ENCODE results near the gene TSFM.

- TF ChIP-seq CTCF (IDR thresholded peaks at IDR 0.05; ENCODE audit: low read depth, low read length, poor library complexity, severe bottlenecking): no peak
- TF ChIP-seq EZH2phosphoT487 (IDR thresholded peaks at IDR 0.05; ENCODE audit: borderline replicate concordance, low read length): no peak
Observed at GRCh38 chr12:57753756-57754337, 28.7 kb upstream of the TSFM start.

All from DOHH2 (cell line).